Measurements from ENCODE around the gene UGT2B11. TPM values are rescaled to one million over a fixed set of nuclear protein-coding genes. Genes with fewer than 3 reads are reported as not detected.

Gene UGT2B11
- 0.08 to 0.40 TPM (median 0.09 TPM) in 3 of 5 replicates, not detected in the others for total RNA-seq (2022; extraction: Qiagen RNA extraction)

GRCh38 chr4:69214716-69215115, at the start of gene UGT2B11:
UGT2B11 (minus strand) TSS chr4:69214748; CDS start chr4:69214722, 26 bp downstream.

Other genes with a start within 250 kb of the UGT2B11 start
- 0.14 to 0.46 TPM (median 0.19 TPM) in 5 replicates for gene UGT2B7, start 118.3 kb downstream of the UGT2B11 start, total RNA-seq (2022; extraction: Qiagen RNA extraction)
- gene UGT2B28, start 65.7 kb upstream of the UGT2B11 start, total RNA-seq (2022; extraction: Qiagen RNA extraction), result not detected in 5 replicates